ENCODE measurements around the gene POP5.
"Not testable (repeated sequence)": the region's sequence is repeated elsewhere in the genome, so short reads cannot be mapped to it uniquely, and the experiment has no call there.

The POP5 gene

GRCh38 chr12:120614848-120615247 is 33.6 kb upstream of the POP5 start:
- Histone ChIP-seq H3K36me3 (ENCODE audit: insufficient read depth, low read length) (no peaks in the 10 kb centered on the region), H3K9me3 (ENCODE audit: low read depth, low read length) (no peaks in the 10 kb centered on the region), H3K9ac (ENCODE audit: insufficient read length) (no peak overlapping the region), H3K27ac (no peak overlapping the region), H3K4me3 (no peak overlapping the region)
- no peak for DNase-seq (ENCODE audit: low read depth, low spot score)
- TF ChIP-seq FOXP2 (optimal IDR thresholded peaks at IDR 0.05; ENCODE audit: control extremely low read depth, extremely low read length, insufficient read depth) (no peak), POLR2AphosphoS5 (IDR thresholded peaks at IDR 0.05; ENCODE audit: borderline replicate concordance, low read depth, low read length) (no peak), EZH2 (IDR thresholded peaks at IDR 0.05) (no peak)

DNA sequence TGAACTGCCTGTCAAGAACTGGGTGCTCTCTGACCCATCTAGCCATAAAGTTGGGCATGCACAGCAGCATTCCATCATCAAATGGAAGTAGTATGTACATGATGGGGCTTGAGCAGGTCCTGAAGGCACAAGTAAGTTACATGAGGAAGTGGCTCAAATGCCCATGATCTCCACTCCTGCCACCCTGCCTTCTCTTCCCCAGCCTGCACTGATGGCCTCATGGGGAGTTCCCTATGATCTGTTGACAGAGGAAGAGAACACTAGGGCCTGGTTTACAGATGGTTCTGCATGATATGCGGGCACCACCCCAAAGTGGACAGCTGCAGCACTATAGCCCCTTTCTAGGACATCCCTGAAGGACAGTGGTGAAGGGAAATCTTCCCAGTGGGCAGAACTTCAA is 30.3 kb upstream of the POP5 start:
- H3K4me3 ChIP-seq; DNase-seq (ENCODE audit: low read depth, low spot score); H3K9ac ChIP-seq (ENCODE audit: insufficient read length); H3K27ac ChIP-seq; H3K9me3 ChIP-seq (ENCODE audit: low read depth, low read length); H3K36me3 ChIP-seq (ENCODE audit: insufficient read depth, low read length): not testable (repeated sequence)

- Histone ChIP-seq H3K9ac (ENCODE audit: insufficient read length) (no peak overlapping the region), H3K36me3 (ENCODE audit: insufficient read depth, low read length) (no peaks in the 10 kb centered on the region), H3K9me3 (ENCODE audit: low read depth, low read length) (no peaks in the 10 kb centered on the region), H3K4me3 (no peak overlapping the region), H3K27ac (no peak overlapping the region)
- no peak for TF ChIP-seq EZH2 (IDR thresholded peaks at IDR 0.05)
- TF ChIP-seq POLR2AphosphoS5 (IDR thresholded peaks at IDR 0.05; ENCODE audit: borderline replicate concordance, low read depth, low read length): no peak
- TF ChIP-seq FOXP2 (optimal IDR thresholded peaks at IDR 0.05; ENCODE audit: control extremely low read depth, extremely low read length, insufficient read depth): no peak
- DNase-seq (ENCODE audit: low read depth, low spot score): no peak
Measured at GRCh38 chr12:120610560-120610959, 29.4 kb upstream of the POP5 start.

- H3K36me3 ChIP-seq (ENCODE audit: insufficient read depth, low read length): not testable (repeated sequence)
Measured at GRCh38 chr12:120602416-120602815, 21.2 kb upstream of the POP5 start.

GRCh38 chr12:120599672-120600552 is 18.7 kb upstream of the POP5 start:
- H3K27ac ChIP-seq: no peak overlapping the region
- no peak for TF ChIP-seq EZH2 (IDR thresholded peaks at IDR 0.05)
- no peak for TF ChIP-seq FOXP2 (optimal IDR thresholded peaks at IDR 0.05; ENCODE audit: control extremely low read depth, extremely low read length, insufficient read depth)
- no peak for TF ChIP-seq POLR2AphosphoS5 (IDR thresholded peaks at IDR 0.05; ENCODE audit: borderline replicate concordance, low read depth, low read length)
- no peaks in the 10 kb centered on the region for H3K36me3 ChIP-seq (ENCODE audit: insufficient read depth, low read length)
- no peaks in the 10 kb centered on the region for H3K9me3 ChIP-seq (ENCODE audit: low read depth, low read length)
- no peak overlapping the region for H3K9ac ChIP-seq (ENCODE audit: insufficient read length)
- no peak for DNase-seq (ENCODE audit: low read depth, low spot score)
- no peak overlapping the region for H3K4me3 ChIP-seq

More at GRCh38 chr12:120602416-120602815, 21.2 kb upstream of the POP5 start:
- H3K9me3 ChIP-seq (ENCODE audit: low read depth, low read length); H3K4me3 ChIP-seq; H3K9ac ChIP-seq (ENCODE audit: insufficient read length); H3K27ac ChIP-seq; DNase-seq (ENCODE audit: low read depth, low spot score): not testable (repeated sequence)

- H3K36me3 ChIP-seq (ENCODE audit: insufficient read depth, low read length): no peaks in the 10 kb centered on the region
- H3K9me3 ChIP-seq (ENCODE audit: low read depth, low read length): no peaks in the 10 kb centered on the region
- H3K9ac ChIP-seq (ENCODE audit: insufficient read length): no peak overlapping the region
- H3K4me3 ChIP-seq: no peak overlapping the region
- DNase-seq (ENCODE audit: low read depth, low spot score): no peak
- no peak overlapping the region for H3K27ac ChIP-seq
- no peak for TF ChIP-seq EZH2 (IDR thresholded peaks at IDR 0.05)
- no peak for TF ChIP-seq FOXP2 (optimal IDR thresholded peaks at IDR 0.05; ENCODE audit: control extremely low read depth, extremely low read length, insufficient read depth)
- no peak for TF ChIP-seq POLR2AphosphoS5 (IDR thresholded peaks at IDR 0.05; ENCODE audit: borderline replicate concordance, low read depth, low read length)
Measured at GRCh38 chr12:120598674-120599463, 17.7 kb upstream of the POP5 start.

DNA sequence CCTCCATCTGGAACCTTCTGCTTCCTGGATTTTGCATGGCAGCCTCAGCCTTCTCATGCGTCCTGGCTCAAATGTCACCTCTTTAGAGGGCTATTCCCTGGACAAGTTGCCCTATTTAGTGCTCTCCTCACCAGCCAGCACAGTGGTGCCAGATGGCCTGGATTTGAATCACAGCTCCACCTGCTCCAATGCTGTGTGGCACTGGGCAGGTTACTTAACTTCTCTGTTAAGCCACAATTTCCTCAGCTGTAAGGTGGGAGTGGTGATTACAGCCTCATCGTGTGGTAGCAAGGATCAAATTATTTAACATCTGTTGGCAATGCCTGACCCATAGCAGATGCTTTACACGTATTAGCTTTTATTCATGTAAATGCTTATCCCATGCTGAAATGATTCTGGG is 16.7 kb upstream of the POP5 start:
- no peaks in the 10 kb centered on the region for H3K36me3 ChIP-seq (ENCODE audit: insufficient read depth, low read length)
- H3K4me3 ChIP-seq: no peak overlapping the region
- no peak for DNase-seq (ENCODE audit: low read depth, low spot score)
- H3K9ac ChIP-seq (ENCODE audit: insufficient read length): no peak overlapping the region
- no peak for TF ChIP-seq EZH2 (IDR thresholded peaks at IDR 0.05)
- TF ChIP-seq FOXP2 (optimal IDR thresholded peaks at IDR 0.05; ENCODE audit: control extremely low read depth, extremely low read length, insufficient read depth): no peak
- no peak for TF ChIP-seq POLR2AphosphoS5 (IDR thresholded peaks at IDR 0.05; ENCODE audit: borderline replicate concordance, low read depth, low read length)
- H3K27ac ChIP-seq: no peak overlapping the region
- no peaks in the 10 kb centered on the region for H3K9me3 ChIP-seq (ENCODE audit: low read depth, low read length)

GRCh38 chr12:120596901-120597300 is 15.7 kb upstream of the POP5 start:
- no peak for DNase-seq (ENCODE audit: low read depth, low spot score)
- H3K9me3 ChIP-seq (ENCODE audit: low read depth, low read length): no peaks in the 10 kb centered on the region
- no peaks in the 10 kb centered on the region for H3K36me3 ChIP-seq (ENCODE audit: insufficient read depth, low read length)
- H3K27ac ChIP-seq: no peak overlapping the region
- no peak overlapping the region for H3K9ac ChIP-seq (ENCODE audit: insufficient read length)
- no peak for TF ChIP-seq FOXP2 (optimal IDR thresholded peaks at IDR 0.05; ENCODE audit: control extremely low read depth, extremely low read length, insufficient read depth)
- TF ChIP-seq EZH2 (IDR thresholded peaks at IDR 0.05): no peak
- no peak for TF ChIP-seq POLR2AphosphoS5 (IDR thresholded peaks at IDR 0.05; ENCODE audit: borderline replicate concordance, low read depth, low read length)
- H3K4me3 ChIP-seq: no peak overlapping the region

Data from SK-N-MC (cell line).